C4-2B (cell line): ENCODE data around the gene KIAA0040.

Experiments
- H3K27ac ChIP-seq: fragments of 450-650 bp; 2 replicates; pipeline ENCODE4 v1.5.1; 2017
- ZFX ChIP-seq: fragments of 450-650 bp; IDR thresholded peaks from 2 replicates; pipeline ENCODE4 v1.6.1; 2017
- TF ChIP-seq, protein P1 (sequence below): fragments of 450-650 bp; conservative IDR thresholded peaks from 2 replicates; pipeline ENCODE4 v1.5.1; 2017; ENCODE audit warnings: mild to moderate bottlenecking

Gene KIAA0040

DNA sequence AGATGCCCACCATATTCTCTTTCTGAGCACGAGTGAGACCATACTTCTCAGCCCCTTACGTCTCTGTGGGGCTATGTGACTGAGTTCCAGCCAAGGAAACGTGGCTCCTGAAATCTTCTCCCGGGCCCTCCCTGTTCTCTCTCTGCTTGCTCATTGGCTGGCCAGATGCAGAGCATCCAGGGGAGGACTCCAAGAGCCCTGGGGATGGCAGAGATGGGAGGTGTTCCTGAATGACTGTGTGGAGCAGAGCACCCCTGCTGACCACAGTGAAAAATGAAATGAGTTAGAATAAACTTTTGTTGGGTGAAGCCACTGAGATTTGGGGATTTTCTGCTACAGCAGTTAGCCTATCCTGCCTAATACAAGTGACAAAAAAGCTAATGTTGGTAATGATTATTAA, 23.8 kb downstream of the KIAA0040 start:
- H3K27ac ChIP-seq: peak overlapping the region; percentile 24
- TF ChIP-seq, protein P1, sequence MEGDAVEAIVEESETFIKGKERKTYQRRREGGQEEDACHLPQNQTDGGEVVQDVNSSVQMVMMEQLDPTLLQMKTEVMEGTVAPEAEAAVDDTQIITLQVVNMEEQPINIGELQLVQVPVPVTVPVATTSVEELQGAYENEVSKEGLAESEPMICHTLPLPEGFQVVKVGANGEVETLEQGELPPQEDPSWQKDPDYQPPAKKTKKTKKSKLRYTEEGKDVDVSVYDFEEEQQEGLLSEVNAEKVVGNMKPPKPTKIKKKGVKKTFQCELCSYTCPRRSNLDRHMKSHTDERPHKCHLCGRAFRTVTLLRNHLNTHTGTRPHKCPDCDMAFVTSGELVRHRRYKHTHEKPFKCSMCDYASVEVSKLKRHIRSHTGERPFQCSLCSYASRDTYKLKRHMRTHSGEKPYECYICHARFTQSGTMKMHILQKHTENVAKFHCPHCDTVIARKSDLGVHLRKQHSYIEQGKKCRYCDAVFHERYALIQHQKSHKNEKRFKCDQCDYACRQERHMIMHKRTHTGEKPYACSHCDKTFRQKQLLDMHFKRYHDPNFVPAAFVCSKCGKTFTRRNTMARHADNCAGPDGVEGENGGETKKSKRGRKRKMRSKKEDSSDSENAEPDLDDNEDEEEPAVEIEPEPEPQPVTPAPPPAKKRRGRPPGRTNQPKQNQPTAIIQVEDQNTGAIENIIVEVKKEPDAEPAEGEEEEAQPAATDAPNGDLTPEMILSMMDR: peak; percentile 21; the same call in 1 of the 2 replicates
- TF ChIP-seq ZFX: no peak

GRCh38 chr1:175167861-175168260, 24.7 kb downstream of the KIAA0040 start:
- no peak for TF ChIP-seq ZFX
- TF ChIP-seq, protein P1: no peak
- no peak overlapping the region for H3K27ac ChIP-seq

- H3K27ac ChIP-seq: no peak overlapping the region
- TF ChIP-seq, protein P1: no peak
- TF ChIP-seq ZFX: no peak
These were observed 25.8 kb downstream of the KIAA0040 start for GRCh38 chr1:175166746-175167145.

- H3K27ac ChIP-seq: no peak overlapping the region
- TF ChIP-seq, protein P1: no peak
- TF ChIP-seq ZFX: no peak
These were observed 27.8 kb downstream of the KIAA0040 start for GRCh38 chr1:175164751-175165150.

DNA sequence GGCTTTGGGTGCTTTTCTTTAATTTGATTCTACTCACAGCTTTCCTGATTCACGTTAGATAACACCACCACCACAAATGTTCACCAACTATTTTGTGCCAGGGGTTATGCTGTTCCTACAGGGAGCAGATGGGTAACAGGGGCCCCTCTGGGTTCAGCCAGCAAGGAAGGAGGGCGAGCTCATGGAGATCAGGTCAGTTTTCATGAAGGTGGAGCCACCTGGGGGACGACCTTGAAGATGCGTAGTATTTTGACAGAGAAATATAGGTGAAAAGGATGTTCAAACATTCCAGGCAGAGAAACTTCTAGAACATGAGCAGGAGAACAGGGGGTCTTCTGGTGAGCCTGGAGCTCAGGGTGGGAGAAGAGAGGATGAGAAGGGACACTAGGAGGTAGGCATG, 28.9 kb downstream of the KIAA0040 start:
- TF ChIP-seq, protein P1: no peak
- no peak for TF ChIP-seq ZFX

GRCh38 chr1:175162955-175163354, 29.6 kb downstream of the KIAA0040 start:
- H3K27ac ChIP-seq: no peak overlapping the region
- TF ChIP-seq, protein P1: no peak
- TF ChIP-seq ZFX: no peak

More for the DNA sequence above, 28.9 kb downstream of the KIAA0040 start:
- no peak overlapping the region for H3K27ac ChIP-seq

DNA sequence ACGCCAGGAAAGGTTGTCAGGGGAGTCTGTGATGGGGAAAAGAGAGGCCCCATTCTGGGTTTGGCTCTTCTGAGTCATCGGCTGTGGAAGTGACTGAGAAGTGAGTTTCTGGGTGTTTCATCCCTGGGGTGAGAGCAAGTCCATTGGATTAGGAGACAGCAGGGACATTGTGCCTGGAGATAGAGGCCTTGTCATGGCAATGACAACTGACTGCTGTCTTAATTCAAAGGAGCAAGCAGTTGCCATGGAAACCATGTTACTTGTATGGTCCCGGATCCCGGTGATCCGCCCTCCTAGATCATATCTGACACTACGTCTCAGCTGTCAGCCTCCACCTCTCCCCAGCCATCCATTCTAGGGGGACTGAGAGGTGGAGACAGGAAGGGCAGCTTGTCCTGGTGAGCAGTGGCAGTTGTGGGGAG, 34.4 kb downstream of the KIAA0040 start:
- no peak overlapping the region for H3K27ac ChIP-seq
- no peak for TF ChIP-seq ZFX
- TF ChIP-seq, protein P1: no peak
